Measurements from ENCODE around the gene DAAM1. TPM values are rescaled to one million over a fixed set of nuclear protein-coding genes. Genes with fewer than 3 reads are reported as not detected.

DAAM1 gene
- total and polyA plus RNA-seq, 12 donors, result 22.8 to 102 (median 75.2) TPM

DNA sequence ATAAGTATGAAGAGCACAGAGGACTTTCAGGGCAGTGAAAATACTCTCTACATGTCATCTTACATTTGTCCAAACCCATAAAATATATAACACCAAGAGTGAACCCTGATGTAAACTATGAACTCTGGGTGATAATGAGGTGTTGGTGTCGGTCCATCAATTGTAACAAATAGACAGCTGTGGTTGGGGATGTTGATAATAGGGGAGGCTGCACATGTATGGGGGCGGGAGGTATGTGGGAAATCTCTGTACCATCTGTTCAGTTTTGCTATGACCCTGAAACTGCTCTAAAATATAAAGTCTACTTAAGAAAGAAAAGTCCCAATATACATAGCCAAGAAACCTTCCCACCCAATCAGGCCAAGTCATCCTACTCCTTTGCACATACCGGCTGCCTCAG is 188.2 kb downstream of the DAAM1 start:
- no peaks in the 10 kb centered on the region for H3K36me3 ChIP-seq
- intact Hi-C loops (cut with DNase I), result loop anchor here in 3 of 10 donors (5.0 kb wide), 2 partner anchors 46 to 51 kb away; no protein-coding TSS in a partner anchor
- H3K4me3 ChIP-seq, result no peak overlapping the region
- TF ChIP-seq, protein P1, sequence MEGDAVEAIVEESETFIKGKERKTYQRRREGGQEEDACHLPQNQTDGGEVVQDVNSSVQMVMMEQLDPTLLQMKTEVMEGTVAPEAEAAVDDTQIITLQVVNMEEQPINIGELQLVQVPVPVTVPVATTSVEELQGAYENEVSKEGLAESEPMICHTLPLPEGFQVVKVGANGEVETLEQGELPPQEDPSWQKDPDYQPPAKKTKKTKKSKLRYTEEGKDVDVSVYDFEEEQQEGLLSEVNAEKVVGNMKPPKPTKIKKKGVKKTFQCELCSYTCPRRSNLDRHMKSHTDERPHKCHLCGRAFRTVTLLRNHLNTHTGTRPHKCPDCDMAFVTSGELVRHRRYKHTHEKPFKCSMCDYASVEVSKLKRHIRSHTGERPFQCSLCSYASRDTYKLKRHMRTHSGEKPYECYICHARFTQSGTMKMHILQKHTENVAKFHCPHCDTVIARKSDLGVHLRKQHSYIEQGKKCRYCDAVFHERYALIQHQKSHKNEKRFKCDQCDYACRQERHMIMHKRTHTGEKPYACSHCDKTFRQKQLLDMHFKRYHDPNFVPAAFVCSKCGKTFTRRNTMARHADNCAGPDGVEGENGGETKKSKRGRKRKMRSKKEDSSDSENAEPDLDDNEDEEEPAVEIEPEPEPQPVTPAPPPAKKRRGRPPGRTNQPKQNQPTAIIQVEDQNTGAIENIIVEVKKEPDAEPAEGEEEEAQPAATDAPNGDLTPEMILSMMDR (IDR thresholded peaks at IDR 0.05), result no peak
- H3K9me3 ChIP-seq, result no peaks in the 10 kb centered on the region
- no peaks in the 10 kb centered on the region for H3K27me3 ChIP-seq
- ATAC-seq (no peak), DNase-seq (no peak)
- peaks cover 2 to 52% (median 22%) of the 10 kb centered on the region in 9 donors for H3K4me1 ChIP-seq
- peak overlapping the region in 6 of 10 donors; percentile 31 to 64 (median 54) for H3K27ac ChIP-seq
- 77 to 80% methylated on average over 3 of the region's 3 CpGs for WGBS, 2 donors

DNA sequence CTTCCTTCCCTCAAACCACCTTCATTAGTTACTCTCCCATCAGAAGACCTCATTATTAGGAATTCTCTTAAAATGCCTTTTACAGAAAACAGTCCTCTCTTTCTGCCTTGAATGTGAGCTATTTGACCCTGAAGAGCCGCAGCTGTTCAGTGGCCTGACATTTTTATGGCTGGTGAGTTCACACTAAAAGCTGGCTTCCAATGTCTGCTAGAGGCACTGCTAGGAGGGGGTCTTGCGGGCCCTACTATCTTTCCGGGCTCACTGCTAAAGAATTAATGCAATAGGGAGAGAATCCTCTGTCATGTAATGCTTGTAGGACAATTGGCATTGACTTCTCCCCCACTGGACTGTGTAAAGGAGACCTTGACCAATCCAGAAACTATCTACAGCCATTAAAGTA is 189.0 kb downstream of the DAAM1 start:
- WGBS, 2 donors, result 64 to 77% methylated on average over 3 of the region's 3 CpGs
- Histone ChIP-seq H3K27ac (peak overlapping the region; percentile 3 to 64 (median 42)), H3K4me1 (peaks cover 2 to 44% (median 18%) of the 10 kb centered on the region in 9 donors), H3K36me3 (no peaks in the 10 kb centered on the region), H3K27me3 (no peaks in the 10 kb centered on the region), H3K4me3 (no peak overlapping the region), H3K9me3 (peaks cover 0 to 2% (median 0%) of the 10 kb centered on the region in 11 donors)
- intact Hi-C loops (cut with DNase I), result loop anchor here in 3 of 10 donors (5.0 kb wide), 2 partner anchors 45 to 50 kb away; no protein-coding TSS in a partner anchor
- TF ChIP-seq, protein P1 (IDR thresholded peaks at IDR 0.05), result no peak
- peak; percentile 14 to 57 (median 32) for ATAC-seq
- no peak for DNase-seq

DNA sequence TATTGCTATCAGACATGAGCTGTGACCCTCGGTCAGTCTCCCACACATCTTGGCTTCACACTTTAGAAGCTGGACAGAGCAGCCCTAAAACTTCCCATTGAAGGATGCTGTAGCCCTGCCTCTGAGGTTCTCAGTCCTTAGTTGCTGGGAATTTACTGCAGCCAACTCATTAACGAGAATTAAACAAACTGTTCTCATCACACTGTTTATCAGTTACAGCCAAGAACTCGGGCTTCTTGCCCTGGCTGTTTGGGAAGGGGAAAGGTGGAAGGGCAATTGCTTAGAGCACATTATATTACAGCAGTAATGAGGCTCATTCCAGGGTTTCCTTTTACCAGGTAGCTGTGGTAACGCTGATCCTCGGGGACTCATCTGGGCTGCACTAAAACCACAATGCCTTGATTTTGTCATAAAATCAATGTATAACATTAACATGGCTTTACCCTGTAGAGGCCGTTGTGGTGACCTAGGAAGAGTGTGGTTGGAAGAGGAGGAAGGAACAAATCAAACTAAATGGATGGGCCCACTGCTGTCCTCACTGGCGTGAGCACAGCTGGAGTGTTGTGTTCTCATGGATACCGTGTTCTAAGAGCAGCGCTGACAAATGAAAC is 189.6 kb downstream of the DAAM1 start:
- Histone ChIP-seq H3K4me3 (no peak overlapping the region), H3K27ac (peak overlapping the region in 8 of 10 donors; percentile 3 to 64 (median 54)), H3K9me3 (peaks cover 0 to 8% (median 0%) of the 10 kb centered on the region in 11 donors), H3K4me1 (peaks cover 2 to 38% (median 18%) of the 10 kb centered on the region in 9 donors), H3K36me3 (no peaks in the 10 kb centered on the region), H3K27me3 (no peaks in the 10 kb centered on the region)
- intact Hi-C loops (cut with DNase I), result loop anchor here in 3 of 10 donors (5.0 kb wide), 2 partner anchors 44 to 49 kb away; no protein-coding TSS in a partner anchor
- TF ChIP-seq, protein P1 (IDR thresholded peaks at IDR 0.05), result no peak
- ATAC-seq (peak; percentile 57 to 84 (median 74)), DNase-seq (peak in 1 of 2 donors; percentile 20)
- WGBS, 2 donors, result 55 to 70% methylated on average over 9 of the region's 9 CpGs

DNA sequence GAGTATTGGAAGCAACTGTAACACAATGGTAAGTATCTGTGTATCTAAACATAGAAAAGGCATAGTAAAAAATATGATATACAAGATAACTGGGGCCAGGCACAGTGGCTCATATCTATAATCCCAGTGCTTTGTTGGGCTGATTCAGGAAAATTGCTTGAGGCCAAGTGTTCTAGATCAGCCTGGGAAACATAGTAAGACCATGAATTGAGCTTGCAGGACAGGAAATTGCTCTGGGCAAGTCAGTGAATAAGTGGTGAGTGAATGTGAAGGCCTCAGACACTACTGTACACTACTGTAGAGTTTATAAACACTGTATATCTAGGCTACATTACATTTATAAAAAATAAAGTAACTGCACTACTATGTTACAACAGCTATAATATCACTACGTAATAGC is 201.5 kb downstream of the DAAM1 start:
- WGBS, 2 donors, result 100% methylated on average over 1 of the region's 1 CpG
- no peaks in the 10 kb centered on the region for H3K36me3 ChIP-seq
- no peaks in the 10 kb centered on the region for H3K4me1 ChIP-seq
- H3K9me3 ChIP-seq, result peaks cover 0 to 7% (median 0%) of the 10 kb centered on the region in 11 donors
- TF ChIP-seq, protein P1 (IDR thresholded peaks at IDR 0.05), result no peak
- no peak overlapping the region for H3K27ac ChIP-seq
- intact Hi-C loops (cut with DNase I), result no loop called here
- no peak overlapping the region for H3K4me3 ChIP-seq
- DNase-seq, result no peak
- no peaks in the 10 kb centered on the region for H3K27me3 ChIP-seq
- no peak for ATAC-seq
